Thyroid gland (tissue), 4 donors: Measurements from ENCODE around the gene PPIE.

Experiments
- CTCF ChIP-seq, 6 experiments: fragments of 200-600 bp in 3 of 6; fragments of 450-650 bp in 3 of 6; sonication (generic) in 3 of 6; IDR thresholded peaks; one replicate each; pipeline ENCODE4 v1.5.1; 2016 to 2019; ENCODE audit warnings: antibody characterized with exemption in 6 of 6, mild to moderate bottlenecking in 2 of 6, inconsistent platforms in 1 of 6, moderate library complexity in 1 of 6
- POLR2A ChIP-seq, 2 donors: fragments of 450-650 bp; IDR thresholded peaks; one replicate each; pipeline ENCODE4 v1.6.1; 2017; ENCODE audit warnings: antibody characterized with exemption in 2 of 2, mild to moderate bottlenecking in 2 of 2, moderate library complexity in 1 of 2

GRCh38 chr1:39795651-39796050 lies 57.0 kb downstream of the PPIE start:
- TF ChIP-seq CTCF (IDR thresholded peaks at IDR 0.05) (no peak), POLR2A (IDR thresholded peaks at IDR 0.05) (no peak)
